Measurements from ENCODE around the gene DSG2. TPM values are rescaled to one million over a fixed set of nuclear protein-coding genes. Genes with fewer than 3 reads are reported as not detected.

DSG2 gene
- total RNA-seq, 1 experiment from 2014 or later = not detected

DNA sequence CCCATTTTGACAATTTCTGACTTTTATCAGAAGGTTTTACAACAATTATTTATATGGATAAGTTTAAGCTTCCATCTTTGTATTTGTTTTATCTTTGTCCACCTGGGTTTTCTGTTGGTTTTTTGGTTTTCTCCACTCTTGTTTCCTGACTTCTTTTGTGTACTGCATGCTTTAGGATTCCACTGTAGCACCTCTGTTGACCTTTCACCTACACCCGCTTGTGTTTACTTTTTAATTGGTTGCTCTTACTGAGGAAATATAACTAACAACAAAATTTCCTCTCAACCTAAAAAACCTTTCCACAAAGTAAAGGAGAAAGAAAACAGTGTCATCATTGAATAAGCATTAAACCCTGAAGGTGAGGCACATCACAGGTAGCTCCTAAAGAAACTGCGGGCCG lies 53.9 kb downstream of the DSG2 start:
- H3K4me3 ChIP-seq (ENCODE audit: low read length) = no peak overlapping the region
- H3K9me2 ChIP-seq (replicated peaks; ENCODE audit: insufficient read depth, low read length) = no peaks in the 10 kb centered on the region
- H4K20me1 ChIP-seq (ENCODE audit: insufficient read depth, low read depth, low read length) = no peaks in the 10 kb centered on the region
- H2AFZ ChIP-seq (ENCODE audit: low read length) = no peak overlapping the region
- H3K27me3 ChIP-seq (ENCODE audit: low read length) = no peaks in the 10 kb centered on the region
- no peak overlapping the region for H3K4me2 ChIP-seq (ENCODE audit: low read depth, low read length, poor library complexity, severe bottlenecking)
- no peak overlapping the region for H3K9ac ChIP-seq (ENCODE audit: low read length)
- DNase-seq = no peak
- H3K4me1 ChIP-seq (ENCODE audit: low read length) = peaks cover 20% of the 10 kb centered on the region
- H3K27ac ChIP-seq (ENCODE audit: low read length) = no peak overlapping the region
- no peaks in the 10 kb centered on the region for H3K9me3 ChIP-seq (ENCODE audit: low read length)
- no peaks in the 10 kb centered on the region for H3K79me2 ChIP-seq (ENCODE audit: low read length)
- no peaks in the 10 kb centered on the region for H3K36me3 ChIP-seq (ENCODE audit: insufficient read depth, low read length)

DNA sequence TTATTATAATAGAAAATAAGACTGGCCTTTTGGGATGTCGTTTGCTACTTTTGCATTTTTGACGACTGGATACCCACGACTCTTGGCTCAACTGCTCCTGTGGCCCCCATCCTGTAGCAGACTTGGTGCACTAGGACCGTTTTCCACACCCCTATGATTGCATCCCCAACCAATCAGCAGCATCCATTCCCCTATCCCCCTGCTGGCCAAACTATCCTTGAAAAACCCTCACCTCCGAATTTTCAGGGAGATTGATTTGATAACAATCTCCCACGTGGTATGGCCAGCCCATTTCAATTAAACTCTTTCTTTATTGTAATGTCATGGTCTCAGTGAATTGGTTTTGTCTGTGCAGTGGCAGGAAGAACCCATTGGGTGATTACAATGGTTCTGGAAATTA lies 55.8 kb downstream of the DSG2 start:
- Histone ChIP-seq H3K27ac (ENCODE audit: low read length) (no peak overlapping the region), H3K9ac (ENCODE audit: low read length) (no peak overlapping the region), H3K4me2 (ENCODE audit: low read depth, low read length, poor library complexity, severe bottlenecking) (no peak overlapping the region), H3K9me2 (replicated peaks; ENCODE audit: insufficient read depth, low read length) (no peaks in the 10 kb centered on the region), H3K36me3 (ENCODE audit: insufficient read depth, low read length) (no peaks in the 10 kb centered on the region), H3K4me1 (ENCODE audit: low read length) (peaks cover 20% of the 10 kb centered on the region), H3K79me2 (ENCODE audit: low read length) (no peaks in the 10 kb centered on the region), H2AFZ (ENCODE audit: low read length) (no peak overlapping the region), H3K4me3 (ENCODE audit: low read length) (no peak overlapping the region), H4K20me1 (ENCODE audit: insufficient read depth, low read depth, low read length) (no peaks in the 10 kb centered on the region), H3K9me3 (ENCODE audit: low read length) (no peaks in the 10 kb centered on the region), H3K27me3 (ENCODE audit: low read length) (no peaks in the 10 kb centered on the region)
- DNase-seq = no peak

GRCh38 chr18:31554776-31555175 lies 56.8 kb downstream of the DSG2 start:
- Histone ChIP-seq H3K4me1 (ENCODE audit: low read length) (peaks cover 20% of the 10 kb centered on the region), H2AFZ (ENCODE audit: low read length) (no peak overlapping the region), H3K9ac (ENCODE audit: low read length) (no peak overlapping the region), H3K4me2 (ENCODE audit: low read depth, low read length, poor library complexity, severe bottlenecking) (no peak overlapping the region), H3K9me3 (ENCODE audit: low read length) (no peaks in the 10 kb centered on the region), H4K20me1 (ENCODE audit: insufficient read depth, low read depth, low read length) (no peaks in the 10 kb centered on the region), H3K79me2 (ENCODE audit: low read length) (no peaks in the 10 kb centered on the region), H3K9me2 (replicated peaks; ENCODE audit: insufficient read depth, low read length) (no peaks in the 10 kb centered on the region), H3K36me3 (ENCODE audit: insufficient read depth, low read length) (no peaks in the 10 kb centered on the region), H3K27ac (ENCODE audit: low read length) (no peak overlapping the region), H3K27me3 (ENCODE audit: low read length) (no peaks in the 10 kb centered on the region), H3K4me3 (ENCODE audit: low read length) (no peak overlapping the region)
- no peak for DNase-seq

DNA sequence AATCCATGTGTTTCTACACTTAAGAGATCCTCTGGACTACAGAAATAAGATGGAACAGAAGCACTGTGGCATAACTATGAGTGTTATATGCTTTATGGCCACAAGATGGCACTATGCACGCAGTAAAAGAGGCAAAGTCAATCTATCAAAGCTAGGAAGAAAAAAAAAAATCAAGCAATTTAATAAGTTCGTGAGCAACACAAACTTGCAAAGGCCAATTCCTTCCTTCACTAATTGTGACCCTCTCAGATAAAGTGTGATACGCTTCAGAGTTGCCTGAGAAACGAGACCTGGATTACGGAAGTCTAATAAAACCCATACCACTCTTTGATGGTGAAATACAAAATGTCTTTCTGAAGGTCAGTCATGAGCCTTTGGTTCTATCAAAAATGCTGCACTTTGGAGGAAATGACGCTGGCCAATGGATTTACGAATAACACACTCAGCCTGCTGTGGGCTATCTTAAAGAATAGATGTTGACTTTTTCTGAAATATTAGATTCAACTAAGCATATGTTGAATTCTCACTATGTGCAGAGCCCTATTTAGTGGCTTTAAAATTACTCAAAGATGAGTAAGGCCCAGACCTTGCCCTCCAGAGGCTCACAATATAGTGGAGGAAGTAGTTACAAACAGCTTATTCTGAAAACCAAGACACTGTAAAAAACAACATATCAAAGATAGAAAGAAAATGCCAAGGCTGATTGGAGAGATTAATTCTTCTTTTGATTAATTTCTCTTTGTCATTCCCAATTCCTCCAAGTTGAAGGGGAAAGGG lies 58.2 kb downstream of the DSG2 start:
- Histone ChIP-seq H3K4me2 (ENCODE audit: low read depth, low read length, poor library complexity, severe bottlenecking) (peak overlapping the region; percentile 45), H4K20me1 (ENCODE audit: insufficient read depth, low read depth, low read length) (no peaks in the 10 kb centered on the region), H3K79me2 (ENCODE audit: low read length) (no peaks in the 10 kb centered on the region), H3K4me3 (ENCODE audit: low read length) (no peak overlapping the region), H3K36me3 (ENCODE audit: insufficient read depth, low read length) (no peaks in the 10 kb centered on the region), H3K27ac (ENCODE audit: low read length) (no peak overlapping the region), H3K27me3 (ENCODE audit: low read length) (no peaks in the 10 kb centered on the region), H3K9me2 (replicated peaks; ENCODE audit: insufficient read depth, low read length) (no peaks in the 10 kb centered on the region), H2AFZ (ENCODE audit: low read length) (peak overlapping the region; percentile 96), H3K9me3 (ENCODE audit: low read length) (no peaks in the 10 kb centered on the region), H3K4me1 (ENCODE audit: low read length) (peaks cover 20% of the 10 kb centered on the region), H3K9ac (ENCODE audit: low read length) (peak overlapping the region; percentile 31; the same call in 1 of the 2 replicates)
- DNase-seq = peak; percentile 92

DNA sequence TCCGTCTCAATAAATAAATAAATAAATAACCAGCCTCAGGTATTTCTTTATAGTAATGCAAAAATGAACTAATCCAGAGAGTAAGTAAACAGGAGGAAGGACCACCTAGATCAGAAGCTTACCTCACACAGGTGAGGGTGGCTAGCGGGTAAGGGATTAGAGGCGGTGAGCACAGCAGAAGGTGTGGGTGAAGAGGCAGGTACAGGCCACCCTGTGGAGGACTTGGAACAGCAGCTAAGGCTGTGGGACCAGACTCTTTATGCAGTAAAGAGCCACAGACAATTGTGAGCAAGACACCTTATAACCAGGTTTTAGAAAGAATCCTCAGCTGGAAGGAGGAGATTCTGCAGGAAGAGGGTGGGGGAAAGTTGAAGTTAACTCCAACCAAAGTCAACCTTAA lies 59.5 kb downstream of the DSG2 start:
- Histone ChIP-seq H3K36me3 (ENCODE audit: insufficient read depth, low read length) (no peaks in the 10 kb centered on the region), H3K4me2 (ENCODE audit: low read depth, low read length, poor library complexity, severe bottlenecking) (no peak overlapping the region), H3K4me1 (ENCODE audit: low read length) (peaks cover 20% of the 10 kb centered on the region), H3K79me2 (ENCODE audit: low read length) (no peaks in the 10 kb centered on the region), H3K27me3 (ENCODE audit: low read length) (no peaks in the 10 kb centered on the region), H4K20me1 (ENCODE audit: insufficient read depth, low read depth, low read length) (no peaks in the 10 kb centered on the region), H3K9me3 (ENCODE audit: low read length) (no peaks in the 10 kb centered on the region), H3K9me2 (replicated peaks; ENCODE audit: insufficient read depth, low read length) (no peaks in the 10 kb centered on the region), H3K4me3 (ENCODE audit: low read length) (no peak overlapping the region), H3K9ac (ENCODE audit: low read length) (no peak overlapping the region), H2AFZ (ENCODE audit: low read length) (no peak overlapping the region), H3K27ac (ENCODE audit: low read length) (no peak overlapping the region)
- DNase-seq = no peak

GRCh38 chr18:31558567-31558966 lies 60.6 kb downstream of the DSG2 start:
- no peak overlapping the region for H3K27ac ChIP-seq (ENCODE audit: low read length)
- no peak overlapping the region for H2AFZ ChIP-seq (ENCODE audit: low read length)
- no peak overlapping the region for H3K4me2 ChIP-seq (ENCODE audit: low read depth, low read length, poor library complexity, severe bottlenecking)
- H3K36me3 ChIP-seq (ENCODE audit: insufficient read depth, low read length) = no peaks in the 10 kb centered on the region
- no peaks in the 10 kb centered on the region for H3K79me2 ChIP-seq (ENCODE audit: low read length)
- no peak for DNase-seq
- H3K9me3 ChIP-seq (ENCODE audit: low read length) = no peaks in the 10 kb centered on the region
- H4K20me1 ChIP-seq (ENCODE audit: insufficient read depth, low read depth, low read length) = no peaks in the 10 kb centered on the region
- H3K4me3 ChIP-seq (ENCODE audit: low read length) = no peak overlapping the region
- peaks cover 31% of the 10 kb centered on the region for H3K4me1 ChIP-seq (ENCODE audit: low read length)
- H3K9ac ChIP-seq (ENCODE audit: low read length) = no peak overlapping the region
- no peaks in the 10 kb centered on the region for H3K9me2 ChIP-seq (replicated peaks; ENCODE audit: insufficient read depth, low read length)
- H3K27me3 ChIP-seq (ENCODE audit: low read length) = no peaks in the 10 kb centered on the region

DNA sequence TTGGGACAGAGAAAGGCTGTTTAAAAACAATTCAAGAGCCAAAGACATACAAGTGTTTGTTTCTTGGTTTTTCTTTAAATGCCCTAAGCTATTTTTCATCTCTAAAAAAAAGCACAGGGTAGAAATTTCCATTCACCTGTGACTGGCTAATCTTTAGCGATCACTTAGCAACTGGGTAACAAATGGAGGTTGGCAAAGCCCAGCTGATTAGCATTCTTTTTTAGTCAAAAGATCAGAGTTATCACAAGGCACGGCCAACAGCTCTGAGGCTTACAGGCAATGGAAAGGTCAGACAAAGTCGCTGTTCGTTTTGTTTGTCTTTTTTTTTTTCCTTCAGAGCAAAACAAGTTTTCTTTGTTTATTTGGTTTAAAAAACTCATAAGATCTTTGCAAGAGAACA lies 64.7 kb downstream of the DSG2 start:
- H4K20me1 ChIP-seq (ENCODE audit: insufficient read depth, low read depth, low read length) = no peaks in the 10 kb centered on the region
- H2AFZ ChIP-seq (ENCODE audit: low read length) = no peak overlapping the region
- H3K9ac ChIP-seq (ENCODE audit: low read length) = no peak overlapping the region
- peaks cover 12% of the 10 kb centered on the region for H3K4me1 ChIP-seq (ENCODE audit: low read length)
- no peak for DNase-seq
- no peaks in the 10 kb centered on the region for H3K27me3 ChIP-seq (ENCODE audit: low read length)
- peak overlapping the region; percentile 14 for H3K4me2 ChIP-seq (ENCODE audit: low read depth, low read length, poor library complexity, severe bottlenecking)
- H3K27ac ChIP-seq (ENCODE audit: low read length) = no peak overlapping the region
- H3K79me2 ChIP-seq (ENCODE audit: low read length) = no peaks in the 10 kb centered on the region
- no peak overlapping the region for H3K4me3 ChIP-seq (ENCODE audit: low read length)
- no peaks in the 10 kb centered on the region for H3K36me3 ChIP-seq (ENCODE audit: insufficient read depth, low read length)
- H3K9me3 ChIP-seq (ENCODE audit: low read length) = no peaks in the 10 kb centered on the region
- no peaks in the 10 kb centered on the region for H3K9me2 ChIP-seq (replicated peaks; ENCODE audit: insufficient read depth, low read length)

- DNase-seq = peak; percentile 57
- Histone ChIP-seq H3K79me2 (ENCODE audit: low read length) (no peaks in the 10 kb centered on the region), H3K4me2 (ENCODE audit: low read depth, low read length, poor library complexity, severe bottlenecking) (no peak overlapping the region), H4K20me1 (ENCODE audit: insufficient read depth, low read depth, low read length) (no peaks in the 10 kb centered on the region), H3K9me2 (replicated peaks; ENCODE audit: insufficient read depth, low read length) (no peaks in the 10 kb centered on the region), H3K4me1 (ENCODE audit: low read length) (peaks cover 12% of the 10 kb centered on the region), H3K27ac (ENCODE audit: low read length) (no peak overlapping the region), H3K9me3 (ENCODE audit: low read length) (no peaks in the 10 kb centered on the region), H3K9ac (ENCODE audit: low read length) (no peak overlapping the region), H3K36me3 (ENCODE audit: insufficient read depth, low read length) (no peaks in the 10 kb centered on the region), H3K27me3 (ENCODE audit: low read length) (no peaks in the 10 kb centered on the region), H2AFZ (ENCODE audit: low read length) (no peak overlapping the region), H3K4me3 (ENCODE audit: low read length) (no peak overlapping the region)
Observed at GRCh38 chr18:31563778-31564177, 65.8 kb downstream of the DSG2 start.

All from Karpas-422 (cell line).